Subcutaneous adipose tissue (tissue), 4 donors: ENCODE results near the gene TP53BP1. TPM values are rescaled to one million over a fixed set of nuclear protein-coding genes. Genes with fewer than 3 reads are reported as not detected.

ENCODE experiments used
- CTCF ChIP-seq: fragments of 450-650 bp; IDR thresholded peaks from one replicate; pipeline ENCODE4 v1.5.1; 2016; ENCODE audit warnings: low read depth, mild to moderate bottlenecking, control low read depth, antibody characterized with exemption, moderate library complexity
- total RNA-seq, 4 donors: library from RNA; depleted of rRNA; stranded (reverse); fragments of >200 nt; gene quantifications; one replicate each; pipeline ENCODE4 v1.1.0, GENCODE V29; 2016

Gene TP53BP1
- total RNA-seq, 4 donors from 2014 or later = 29.3 to 49.5 (median 40.2) TPM

DNA sequence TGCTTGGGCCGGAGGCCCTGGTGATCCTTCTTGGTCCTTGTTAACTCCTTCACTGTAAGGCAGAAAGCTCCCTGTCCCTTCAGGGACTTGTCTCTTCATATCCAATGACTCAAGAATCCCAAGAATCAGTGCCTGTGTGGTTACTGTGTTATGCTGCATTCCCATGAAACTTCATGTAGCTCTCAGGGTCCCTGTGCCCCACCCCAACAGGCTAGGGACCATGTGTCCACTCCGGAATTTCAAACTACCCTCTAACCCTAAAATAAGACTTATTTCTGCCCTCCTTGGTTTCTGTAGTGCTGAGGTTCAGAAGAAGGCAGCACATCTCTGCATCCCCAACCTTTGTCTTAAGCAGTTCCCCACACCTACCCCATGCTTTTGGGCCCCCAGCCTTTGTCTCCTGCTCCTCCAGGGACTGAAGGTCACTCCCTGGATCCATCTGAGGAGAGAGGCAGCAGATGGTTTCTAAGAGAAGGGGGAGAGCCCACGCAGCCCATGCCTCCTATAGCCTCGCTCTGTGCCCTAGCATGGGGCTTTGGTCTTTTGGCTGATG is 23.9 kb upstream of the TP53BP1 start:
- TF ChIP-seq CTCF = no peak

GRCh38 chr15:43516185-43516584 is 23.2 kb upstream of the TP53BP1 start:
- TF ChIP-seq CTCF = no peak

DNA sequence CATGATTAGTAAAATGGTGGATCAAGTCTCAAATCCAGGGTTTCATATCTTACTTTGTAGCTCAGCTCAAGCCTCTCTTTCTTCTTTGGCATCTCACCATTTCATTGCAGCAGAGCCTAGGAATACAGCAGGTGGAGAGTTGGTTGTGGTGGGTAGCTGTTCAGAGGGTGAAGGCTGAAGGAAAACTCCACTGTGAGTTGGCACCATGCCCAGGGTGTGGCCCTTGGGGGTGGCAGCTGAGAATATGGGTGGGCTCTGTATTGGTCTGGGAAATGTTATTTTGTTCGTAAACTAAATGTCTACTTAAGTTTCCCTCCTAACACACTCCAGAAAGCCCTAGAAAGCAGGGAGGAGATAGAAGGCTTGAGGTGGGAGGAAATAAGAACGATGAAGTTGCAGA is 22.8 kb upstream of the TP53BP1 start:
- TF ChIP-seq CTCF = no peak

- TF ChIP-seq CTCF = no peak
Measured at GRCh38 chr15:43514241-43515057, 21.5 kb upstream of the TP53BP1 start.

- no peak for TF ChIP-seq CTCF
Measured at GRCh38 chr15:43513550-43513949, 20.6 kb upstream of the TP53BP1 start.

GRCh38 chr15:43511012-43511885 is 18.3 kb upstream of the TP53BP1 start:
- no peak for TF ChIP-seq CTCF
